Measurements from ENCODE around the gene TBC1D22A.

Gene TBC1D22A

GRCh38 chr22:47171441-47172221 lies 409.2 kb downstream of the TBC1D22A start:
- no peak overlapping the region for H2AFZ ChIP-seq (ENCODE audit: low read depth, low read length)
- no peaks in the 10 kb centered on the region for H3K36me3 ChIP-seq (ENCODE audit: insufficient read depth, low read length)
- H3K4me1 ChIP-seq (ENCODE audit: insufficient read depth, low read length) = no peaks in the 10 kb centered on the region
- peaks cover 22% of the 10 kb centered on the region for H3K9me3 ChIP-seq (ENCODE audit: low read length)
- H3K4me3 ChIP-seq (ENCODE audit: low read length) = no peak overlapping the region
- H3K27me3 ChIP-seq (ENCODE audit: insufficient read depth, low read length) = no peaks in the 10 kb centered on the region

- H3K9me3 ChIP-seq (ENCODE audit: low read length) = peaks cover 17% of the 10 kb centered on the region
- no peak overlapping the region for H2AFZ ChIP-seq (ENCODE audit: low read depth, low read length)
- H3K4me1 ChIP-seq (ENCODE audit: insufficient read depth, low read length) = no peaks in the 10 kb centered on the region
- no peaks in the 10 kb centered on the region for H3K36me3 ChIP-seq (ENCODE audit: insufficient read depth, low read length)
- no peaks in the 10 kb centered on the region for H3K27me3 ChIP-seq (ENCODE audit: insufficient read depth, low read length)
- H3K4me3 ChIP-seq (ENCODE audit: low read length) = no peak overlapping the region
Measured at GRCh38 chr22:47172771-47173534, 410.5 kb downstream of the TBC1D22A start.

GRCh38 chr22:47173535-47174021 lies 411.1 kb downstream of the TBC1D22A start:
- no peaks in the 10 kb centered on the region for H3K27me3 ChIP-seq (ENCODE audit: insufficient read depth, low read length)
- H3K36me3 ChIP-seq (ENCODE audit: insufficient read depth, low read length) = no peaks in the 10 kb centered on the region
- H3K9me3 ChIP-seq (ENCODE audit: low read length) = peaks cover 17% of the 10 kb centered on the region
- H3K4me3 ChIP-seq (ENCODE audit: low read length) = no peak overlapping the region
- no peak overlapping the region for H2AFZ ChIP-seq (ENCODE audit: low read depth, low read length)
- H3K4me1 ChIP-seq (ENCODE audit: insufficient read depth, low read length) = no peaks in the 10 kb centered on the region

GRCh38 chr22:47174096-47174495 lies 411.6 kb downstream of the TBC1D22A start:
- H3K9me3 ChIP-seq (ENCODE audit: low read length) = peaks cover 19% of the 10 kb centered on the region
- no peaks in the 10 kb centered on the region for H3K4me1 ChIP-seq (ENCODE audit: insufficient read depth, low read length)
- no peak overlapping the region for H3K4me3 ChIP-seq (ENCODE audit: low read length)
- H3K27me3 ChIP-seq (ENCODE audit: insufficient read depth, low read length) = no peaks in the 10 kb centered on the region
- no peaks in the 10 kb centered on the region for H3K36me3 ChIP-seq (ENCODE audit: insufficient read depth, low read length)
- H2AFZ ChIP-seq (ENCODE audit: low read depth, low read length) = no peak overlapping the region

GRCh38 chr22:47174671-47175112 lies 412.2 kb downstream of the TBC1D22A start:
- no peaks in the 10 kb centered on the region for H3K36me3 ChIP-seq (ENCODE audit: insufficient read depth, low read length)
- peaks cover 19% of the 10 kb centered on the region for H3K9me3 ChIP-seq (ENCODE audit: low read length)
- no peak overlapping the region for H3K4me3 ChIP-seq (ENCODE audit: low read length)
- no peaks in the 10 kb centered on the region for H3K27me3 ChIP-seq (ENCODE audit: insufficient read depth, low read length)
- no peak overlapping the region for H2AFZ ChIP-seq (ENCODE audit: low read depth, low read length)
- no peaks in the 10 kb centered on the region for H3K4me1 ChIP-seq (ENCODE audit: insufficient read depth, low read length)

- Histone ChIP-seq H3K27me3 (ENCODE audit: insufficient read depth, low read length) (no peaks in the 10 kb centered on the region), H3K9me3 (ENCODE audit: low read length) (peaks cover 19% of the 10 kb centered on the region), H3K4me3 (ENCODE audit: low read length) (no peak overlapping the region), H3K36me3 (ENCODE audit: insufficient read depth, low read length) (no peaks in the 10 kb centered on the region), H2AFZ (ENCODE audit: low read depth, low read length) (no peak overlapping the region), H3K4me1 (ENCODE audit: insufficient read depth, low read length) (no peaks in the 10 kb centered on the region)
Measured at GRCh38 chr22:47175151-47176025, 412.9 kb downstream of the TBC1D22A start.

- Histone ChIP-seq H3K9me3 (ENCODE audit: low read length) (peaks cover 19% of the 10 kb centered on the region), H3K4me1 (ENCODE audit: insufficient read depth, low read length) (no peaks in the 10 kb centered on the region), H3K36me3 (ENCODE audit: insufficient read depth, low read length) (no peaks in the 10 kb centered on the region), H3K27me3 (ENCODE audit: insufficient read depth, low read length) (no peaks in the 10 kb centered on the region), H3K4me3 (ENCODE audit: low read length) (no peak overlapping the region), H2AFZ (ENCODE audit: low read depth, low read length) (no peak overlapping the region)
Measured at GRCh38 chr22:47176026-47176389, 413.6 kb downstream of the TBC1D22A start.

GRCh38 chr22:47176573-47177333 lies 414.3 kb downstream of the TBC1D22A start:
- Histone ChIP-seq H3K4me1 (ENCODE audit: insufficient read depth, low read length) (no peaks in the 10 kb centered on the region), H3K9me3 (ENCODE audit: low read length) (peaks cover 19% of the 10 kb centered on the region), H3K4me3 (ENCODE audit: low read length) (no peak overlapping the region), H2AFZ (ENCODE audit: low read depth, low read length) (no peak overlapping the region), H3K27me3 (ENCODE audit: insufficient read depth, low read length) (no peaks in the 10 kb centered on the region), H3K36me3 (ENCODE audit: insufficient read depth, low read length) (no peaks in the 10 kb centered on the region)

- no peak overlapping the region for H2AFZ ChIP-seq (ENCODE audit: low read depth, low read length)
- peaks cover 19% of the 10 kb centered on the region for H3K9me3 ChIP-seq (ENCODE audit: low read length)
- no peaks in the 10 kb centered on the region for H3K27me3 ChIP-seq (ENCODE audit: insufficient read depth, low read length)
- no peaks in the 10 kb centered on the region for H3K36me3 ChIP-seq (ENCODE audit: insufficient read depth, low read length)
- no peaks in the 10 kb centered on the region for H3K4me1 ChIP-seq (ENCODE audit: insufficient read depth, low read length)
- no peak overlapping the region for H3K4me3 ChIP-seq (ENCODE audit: low read length)
Measured at GRCh38 chr22:47177334-47177815, 414.9 kb downstream of the TBC1D22A start.

GRCh38 chr22:47178339-47178738 lies 415.9 kb downstream of the TBC1D22A start:
- Histone ChIP-seq H3K36me3 (ENCODE audit: insufficient read depth, low read length) (no peaks in the 10 kb centered on the region), H3K9me3 (ENCODE audit: low read length) (peaks cover 19% of the 10 kb centered on the region), H2AFZ (ENCODE audit: low read depth, low read length) (no peak overlapping the region), H3K27me3 (ENCODE audit: insufficient read depth, low read length) (no peaks in the 10 kb centered on the region), H3K4me1 (ENCODE audit: insufficient read depth, low read length) (no peaks in the 10 kb centered on the region), H3K4me3 (ENCODE audit: low read length) (no peak overlapping the region)

GRCh38 chr22:47180796-47181195 lies 418.3 kb downstream of the TBC1D22A start:
- no peak overlapping the region for H2AFZ ChIP-seq (ENCODE audit: low read depth, low read length)
- no peaks in the 10 kb centered on the region for H3K36me3 ChIP-seq (ENCODE audit: insufficient read depth, low read length)
- H3K27me3 ChIP-seq (ENCODE audit: insufficient read depth, low read length) = no peaks in the 10 kb centered on the region
- H3K4me1 ChIP-seq (ENCODE audit: insufficient read depth, low read length) = no peaks in the 10 kb centered on the region
- H3K9me3 ChIP-seq (ENCODE audit: low read length) = peaks cover 10% of the 10 kb centered on the region
- H3K4me3 ChIP-seq (ENCODE audit: low read length) = no peak overlapping the region
